Fibroblast of villous mesenchyme (primary cell): ENCODE data around the gene HAP1. TPM values are rescaled to one million over a fixed set of nuclear protein-coding genes. Genes with fewer than 3 reads are reported as not detected.
"Not testable (repeated sequence)": the region's sequence is repeated elsewhere in the genome, so short reads cannot be mapped to it uniquely, and the experiment has no call there.

Experiments used
- DNase-seq: peaks from one replicate; pipeline ENCODE4 v3.0.0-alpha.2; 2010; ENCODE audit warnings: low read depth
- H3K4me3 ChIP-seq: 2 replicates; pipeline ENCODE4 v1.5.1; 2011; ENCODE audit warnings: low read depth, mild to moderate bottlenecking, low read length
- small RNA-seq: library from RNA; depleted of rRNA; stranded (forward); fragments of <200 nt; gene quantifications from one replicate; pipeline ENCODE3, GENCODE V24; 2012
- total RNA-seq: library from RNA; depleted of rRNA; stranded (reverse); fragments of >200 nt; gene quantifications from 2 replicates; pipeline ENCODE4 v1.2.3, GENCODE V29; 2012
- TF ChIP-seq, protein P1 (sequence below): IDR thresholded peaks from 2 replicates; pipeline ENCODE4 v1.5.1; 2012; ENCODE audit warnings: low read depth, mild to moderate bottlenecking, low read length; ENCODE audit not compliant: insufficient read depth

Gene HAP1
- total RNA-seq, 1 donor: under 0.01 TPM

DNA sequence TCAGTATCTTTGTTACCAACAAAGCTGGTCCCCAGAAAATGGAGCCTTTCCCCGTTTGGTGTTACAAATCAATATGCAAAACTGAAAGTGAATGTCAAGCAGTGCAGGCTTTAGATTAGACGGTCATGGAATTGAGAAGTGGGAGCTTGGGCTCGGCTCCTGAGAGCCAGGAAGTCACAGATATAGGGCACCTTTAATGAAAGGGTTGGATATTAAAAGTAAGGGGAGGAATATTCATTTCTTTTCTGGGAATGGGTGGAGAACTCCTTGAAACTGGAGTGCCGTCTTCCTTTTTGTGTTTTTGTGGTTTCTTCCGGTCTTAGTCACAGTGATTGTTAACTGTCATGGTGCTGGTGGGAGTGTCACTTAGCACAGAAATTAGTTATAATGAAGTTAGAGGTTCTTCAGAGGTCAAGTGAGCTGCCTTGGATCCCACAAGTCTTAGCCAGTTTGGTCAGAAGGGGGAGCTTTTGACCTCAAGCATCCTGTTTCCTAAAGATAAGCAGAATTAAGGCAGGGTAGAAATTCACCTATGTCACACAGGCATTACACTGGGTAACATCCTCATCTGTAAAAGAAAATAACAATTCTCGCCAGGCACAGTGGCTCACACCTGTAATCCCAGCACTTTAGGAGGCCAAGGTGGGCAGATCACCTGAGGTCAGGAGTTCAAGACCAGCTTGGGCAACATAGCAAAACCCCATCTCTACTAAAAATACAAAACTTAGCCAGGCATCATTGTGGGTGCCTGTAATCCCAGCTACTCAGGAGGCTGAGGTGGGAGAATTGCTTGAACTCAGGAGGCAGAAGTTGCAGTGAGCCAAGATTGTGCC is 55.3 kb downstream of the HAP1 start:
- peak overlapping the region; percentile 1 for H3K4me3 ChIP-seq
- TF ChIP-seq, protein P1, sequence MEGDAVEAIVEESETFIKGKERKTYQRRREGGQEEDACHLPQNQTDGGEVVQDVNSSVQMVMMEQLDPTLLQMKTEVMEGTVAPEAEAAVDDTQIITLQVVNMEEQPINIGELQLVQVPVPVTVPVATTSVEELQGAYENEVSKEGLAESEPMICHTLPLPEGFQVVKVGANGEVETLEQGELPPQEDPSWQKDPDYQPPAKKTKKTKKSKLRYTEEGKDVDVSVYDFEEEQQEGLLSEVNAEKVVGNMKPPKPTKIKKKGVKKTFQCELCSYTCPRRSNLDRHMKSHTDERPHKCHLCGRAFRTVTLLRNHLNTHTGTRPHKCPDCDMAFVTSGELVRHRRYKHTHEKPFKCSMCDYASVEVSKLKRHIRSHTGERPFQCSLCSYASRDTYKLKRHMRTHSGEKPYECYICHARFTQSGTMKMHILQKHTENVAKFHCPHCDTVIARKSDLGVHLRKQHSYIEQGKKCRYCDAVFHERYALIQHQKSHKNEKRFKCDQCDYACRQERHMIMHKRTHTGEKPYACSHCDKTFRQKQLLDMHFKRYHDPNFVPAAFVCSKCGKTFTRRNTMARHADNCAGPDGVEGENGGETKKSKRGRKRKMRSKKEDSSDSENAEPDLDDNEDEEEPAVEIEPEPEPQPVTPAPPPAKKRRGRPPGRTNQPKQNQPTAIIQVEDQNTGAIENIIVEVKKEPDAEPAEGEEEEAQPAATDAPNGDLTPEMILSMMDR: peak; percentile 4
- DNase-seq: peak; percentile 53

DNA sequence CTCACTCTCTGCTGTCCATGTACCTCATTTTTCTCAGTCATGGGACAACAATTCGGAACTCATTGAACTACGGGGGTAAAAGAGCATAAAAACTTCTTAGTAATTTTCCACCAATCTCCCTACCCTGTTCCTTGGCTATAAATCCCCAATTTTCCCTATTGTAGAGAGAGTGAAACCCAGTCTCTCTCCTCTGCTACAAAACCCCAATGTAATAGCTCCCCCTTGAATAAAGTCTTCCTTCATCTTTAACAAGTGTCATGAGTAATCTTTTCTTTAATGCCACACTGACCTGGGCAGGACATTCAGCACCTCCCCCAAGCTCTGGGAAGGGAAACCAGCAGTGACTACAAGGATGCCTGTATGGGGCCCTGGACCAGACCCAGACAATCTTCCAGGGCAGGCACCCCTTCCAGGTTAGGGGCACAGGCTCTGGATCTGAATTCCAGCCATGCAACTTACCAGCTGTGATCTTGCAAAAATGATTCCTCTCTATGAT is 56.0 kb downstream of the HAP1 start:
- TF ChIP-seq, protein P1: no peak
- peak overlapping the region; percentile 1 for H3K4me3 ChIP-seq
- DNase-seq: peak; percentile 20

DNA sequence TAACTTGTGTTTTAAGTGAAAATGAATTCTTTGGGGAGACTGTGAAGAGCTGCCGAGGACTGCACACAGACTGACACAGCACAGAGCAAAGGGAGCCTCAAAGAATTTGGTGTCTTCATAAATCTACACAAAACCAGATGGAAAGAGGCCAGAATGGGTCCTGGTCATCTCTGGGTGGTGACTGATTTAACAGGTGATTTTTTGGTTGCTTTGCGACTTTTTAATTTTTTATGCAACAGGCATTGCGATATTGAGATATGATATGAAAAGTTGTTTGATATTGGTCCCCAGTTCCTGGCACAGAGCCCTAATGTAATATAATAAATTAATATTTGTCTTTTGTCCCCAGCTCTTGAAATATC is 58.4 kb downstream of the HAP1 start:
- TF ChIP-seq, protein P1: no peak
- no peak for DNase-seq
- no peak overlapping the region for H3K4me3 ChIP-seq

DNA sequence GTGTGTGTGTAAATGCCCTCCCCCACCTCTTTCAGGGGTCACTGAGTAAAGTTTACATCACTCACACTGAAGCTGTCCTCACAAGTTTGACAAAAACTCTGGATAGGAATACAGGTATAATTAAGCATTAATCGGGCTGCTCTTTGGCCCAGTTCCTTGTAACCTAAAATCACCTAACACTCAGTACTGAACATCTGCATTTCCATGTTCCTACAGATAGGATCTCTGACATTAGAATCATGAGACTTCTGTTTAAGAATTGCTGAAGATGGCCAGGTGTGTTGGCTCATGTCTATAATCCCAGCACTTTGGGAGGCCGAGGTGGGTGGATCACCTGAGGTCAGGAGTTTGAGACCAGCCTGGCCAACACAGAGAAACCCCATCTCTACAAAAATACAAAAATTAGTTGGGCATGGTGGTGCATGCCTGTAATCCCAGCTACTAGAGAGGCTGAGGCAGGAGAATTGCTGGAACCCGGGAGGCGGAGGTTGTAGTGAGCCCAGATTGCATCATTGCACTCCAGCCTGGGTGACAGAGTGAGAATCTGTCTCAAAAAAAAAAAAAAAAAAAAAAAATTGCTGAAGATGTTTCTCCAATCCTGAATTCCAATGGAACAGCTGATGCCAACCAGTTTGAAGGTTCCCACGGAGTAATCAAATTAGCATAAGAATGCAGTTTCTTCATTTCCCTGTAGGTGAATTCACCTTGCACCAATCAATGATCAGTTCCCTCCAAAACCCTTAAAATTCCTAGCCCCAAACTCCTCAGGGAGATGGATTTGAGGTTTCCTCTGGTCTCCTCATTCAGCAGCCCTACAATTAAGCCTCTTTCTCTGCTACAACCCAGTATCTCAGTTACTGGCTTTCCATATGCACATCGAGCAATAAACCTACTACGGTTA is 59.0 kb downstream of the HAP1 start:
- not testable (repeated sequence) for H3K4me3 ChIP-seq, DNase-seq

Small RNA genes within 50 kb of the gene (small RNA-seq; reads per million reads assigned to genes)
- gene RN7SL399P (not detected), gene RNA5SP442 (not detected)

Other genes with a start within 250 kb of the HAP1 start
- gene KRT36, start 244.7 kb downstream of the HAP1 start, total RNA-seq: under 0.01 TPM in 2 replicates
- not detected in 2 replicates for gene KRT13, start 229.0 kb downstream of the HAP1 start, total RNA-seq
- 0.43 and 1.3 TPM in 2 replicates for gene KRT15, start 215.8 kb downstream of the HAP1 start, total RNA-seq
- gene KRT19, start 206.3 kb downstream of the HAP1 start, total RNA-seq: 579 and 604 TPM in 2 replicates
- not detected in 2 replicates for gene KRT9, start 162.6 kb downstream of the HAP1 start, total RNA-seq
- not detected in 2 replicates for gene KRT14, start 147.7 kb downstream of the HAP1 start, total RNA-seq
- not detected in 2 replicates for gene KRT16, start 121.9 kb downstream of the HAP1 start, total RNA-seq
- gene KRT17, start 110.1 kb downstream of the HAP1 start, total RNA-seq: 6.1 and 14.7 TPM in 2 replicates
- 82.5 and 85.5 TPM in 2 replicates for gene EIF1, start 45.8 kb downstream of the HAP1 start, total RNA-seq
- gene GAST, start 22.3 kb downstream of the HAP1 start, total RNA-seq: not detected in 2 replicates
- 29.8 and 83.8 TPM in 2 replicates for gene JUP, start 52.1 kb upstream of the HAP1 start, total RNA-seq
- 88.1 and 92.4 TPM in 2 replicates for gene P3H4, start 77.3 kb upstream of the HAP1 start, total RNA-seq
- gene FKBP10, start 78.4 kb upstream of the HAP1 start, total RNA-seq: 191 and 228 TPM in 2 replicates
- gene NT5C3B, start 101.6 kb upstream of the HAP1 start, total RNA-seq: 58.7 and 60.6 TPM in 2 replicates
- under 0.01 TPM in 2 replicates for gene KLHL10, start 103.2 kb upstream of the HAP1 start, total RNA-seq
- gene KLHL11, start 130.8 kb upstream of the HAP1 start, total RNA-seq: 30.6 and 37.6 TPM in 2 replicates
- 400 and 446 TPM in 2 replicates for gene ACLY, start 184.3 kb upstream of the HAP1 start, total RNA-seq
- gene ODAD4, start 196.0 kb upstream of the HAP1 start, total RNA-seq: 0.43 and 0.64 TPM in 2 replicates
- 94.6 and 98.6 TPM in 2 replicates for gene CNP, start 232.2 kb upstream of the HAP1 start, total RNA-seq